IMR-90 (cell line): ENCODE data around the gene FOXN3. TPM values are rescaled to one million over a fixed set of nuclear protein-coding genes. Genes with fewer than 3 reads are reported as not detected.

Source experiments
- ATAC-seq: fragments of 200-7000 bp; cut with Tn5 transposase; 2 replicates; pipeline ENCODE4 v1.9.1; 2020; ENCODE audit warnings: low read depth, mild to moderate bottlenecking, moderate library complexity
- BruUV-seq: library from RNA; stranded (reverse); fragments of 400-500 nt; replicated peaks from 2 replicates; lab custom pipeline; 2021; lab: Mats Ljungman, UMichigan
- CTCF ChIA-PET: fragments of 300-600 bp; formaldehyde crosslinking; extraction: SDS; loops from one replicate; lab custom pipeline; 2021; ENCODE audit warnings: antibody characterized with exemption; lab: Yijun Ruan, JAX
- POLR2A ChIA-PET: fragments of 300-600 bp; sonication (Branson Sonifier 250); formaldehyde crosslinking; loops from one replicate; lab custom pipeline; 2022; ENCODE audit warnings: antibody characterized with exemption; ENCODE audit not compliant: unreplicated experiment; lab: Charles Lee
- DNase-seq: peaks from one replicate; pipeline ENCODE4 v3.0.0; 2013
- H2AFZ ChIP-seq: replicated peaks from 2 replicates; pipeline ENCODE3; 2013; ENCODE audit warnings: low read length, mild to moderate bottlenecking; ENCODE audit not compliant: poor library complexity
- H2AK5ac ChIP-seq: 2 replicates; pipeline ENCODE4 v1.6.1; 2013; ENCODE audit warnings: low read depth, low read length, inconsistent platforms
- H2AK9ac ChIP-seq: replicated peaks from 2 replicates; pipeline ENCODE3; 2013; ENCODE audit warnings: mild to moderate bottlenecking, low read depth, low read length, moderate library complexity; ENCODE audit not compliant: poor library complexity
- H2BK120ac ChIP-seq: 2 replicates; pipeline ENCODE4 v1.6.1; 2013; ENCODE audit warnings: low read depth, low read length, inconsistent platforms
- H2BK15ac ChIP-seq: 3 replicates; pipeline ENCODE4 v1.6.1; 2013; ENCODE audit warnings: low read depth, low read length, inconsistent platforms
- H2BK20ac ChIP-seq: 2 replicates; pipeline ENCODE4 v1.6.1; 2013; ENCODE audit warnings: low read depth, mild to moderate bottlenecking, inconsistent platforms, low read length, moderate library complexity
- H2BK5ac ChIP-seq: 2 replicates; pipeline ENCODE4 v1.6.1; 2013; ENCODE audit warnings: mild to moderate bottlenecking, low read depth, low read length, inconsistent platforms; ENCODE audit not compliant: poor library complexity, severe bottlenecking
- H3K14ac ChIP-seq: replicated peaks from 2 replicates; pipeline ENCODE4 v1.6.1; 2013; ENCODE audit warnings: low read depth, low read length, inconsistent platforms
- H3K18ac ChIP-seq: 2 replicates; pipeline ENCODE4 v1.6.1; 2013; ENCODE audit warnings: low read depth, low read length, control low read depth
- H3K23ac ChIP-seq: 2 replicates; pipeline ENCODE4 v1.6.1; 2013; ENCODE audit warnings: low read depth, low read length, inconsistent platforms
- H3K27ac ChIP-seq: 2 replicates; pipeline ENCODE4 v1.5.1; 2013; ENCODE audit warnings: mild to moderate bottlenecking, control low read depth, low read length; ENCODE audit not compliant: insufficient read depth
- H3K27me3 ChIP-seq: 2 replicates; pipeline ENCODE4 v1.6.1; 2013; ENCODE audit warnings: low read length; ENCODE audit not compliant: control insufficient read depth, insufficient read depth
- H3K36me3 ChIP-seq: 2 replicates; pipeline ENCODE4 v1.6.1; 2013; ENCODE audit warnings: low read length, mixed read lengths; ENCODE audit not compliant: control insufficient read depth, insufficient read depth
- H3K4ac ChIP-seq: 2 replicates; pipeline ENCODE4 v1.6.1; 2013; ENCODE audit warnings: low read depth, low read length, inconsistent platforms
- H3K4me1 ChIP-seq: 2 replicates; pipeline ENCODE4 v1.6.1; 2013; ENCODE audit warnings: low read length, mixed read lengths; ENCODE audit not compliant: control insufficient read depth, insufficient read depth
- H3K4me2 ChIP-seq: 2 replicates; pipeline ENCODE4 v1.6.1; 2013; ENCODE audit warnings: low read depth, mild to moderate bottlenecking, control low read depth, low read length, moderate library complexity
- H3K4me3 ChIP-seq: 2 replicates; pipeline ENCODE4 v1.5.1; 2013; ENCODE audit warnings: low read depth, mild to moderate bottlenecking, control low read depth, low read length, moderate library complexity; ENCODE audit not compliant: insufficient read depth
- H3K56ac ChIP-seq: 2 replicates; pipeline ENCODE4 v1.6.1; 2013; ENCODE audit warnings: low read length, inconsistent platforms; ENCODE audit not compliant: insufficient read depth; ENCODE audit errors: extremely low read depth
- H3K79me1 ChIP-seq, 2 experiments: 2 replicates each; pipeline ENCODE4 v1.6.1; 2013; ENCODE audit warnings: low read length in 2 of 2, inconsistent platforms in 1 of 2, low read depth in 1 of 2
- H3K9ac ChIP-seq: 2 replicates; pipeline ENCODE4 v1.6.1; 2013; ENCODE audit warnings: low read depth, low read length, control low read depth
- H3K9me1 ChIP-seq: 2 replicates; pipeline ENCODE4 v1.6.1; 2013; ENCODE audit warnings: low read length, inconsistent platforms; ENCODE audit not compliant: insufficient read depth
- H3K9me3 ChIP-seq: 2 replicates; pipeline ENCODE4 v1.6.1; 2013; ENCODE audit warnings: low read length; ENCODE audit not compliant: control insufficient read depth, insufficient read depth
- H4K20me1 ChIP-seq: 2 replicates; pipeline ENCODE4 v1.6.1; 2013; ENCODE audit warnings: low read length, inconsistent platforms; ENCODE audit not compliant: insufficient read depth
- H4K5ac ChIP-seq: 2 replicates; pipeline ENCODE4 v1.6.1; 2013; ENCODE audit warnings: mild to moderate bottlenecking, low read depth, low read length, control low read depth
- H4K8ac ChIP-seq, 2 experiments: 2 replicates each; pipeline ENCODE4 v1.6.1; 2013; ENCODE audit warnings: low read depth in 2 of 2, low read length in 2 of 2, control low read depth in 1 of 2, inconsistent platforms in 1 of 2
- H4K91ac ChIP-seq: 2 replicates; pipeline ENCODE4 v1.6.1; 2013; ENCODE audit warnings: low read depth, low read length, inconsistent platforms; ENCODE audit not compliant: insufficient read depth
- BHLHE40 ChIP-seq: fragments of 150-350 bp; IDR thresholded peaks from 2 replicates; pipeline ENCODE4 v1.6.1; 2016; ENCODE audit warnings: mild to moderate bottlenecking, low read depth, low read length
- CHD1 ChIP-seq: IDR thresholded peaks from 2 replicates; pipeline ENCODE4 v1.6.1; 2012; ENCODE audit warnings: low read depth, low read length, improper control_type of control experiment
- FOS ChIP-seq: fragments of 150-350 bp; IDR thresholded peaks from 2 replicates; pipeline ENCODE4 v1.6.1; 2016; ENCODE audit warnings: low read depth, low read length
- MAFK ChIP-seq: IDR thresholded peaks from 2 replicates; pipeline ENCODE4 v1.6.1; 2012; ENCODE audit warnings: low read depth, low read length, improper control_type of control experiment
- MXI1 ChIP-seq: IDR thresholded peaks from 2 replicates; pipeline ENCODE4 v1.6.1; 2012; ENCODE audit warnings: low read depth, mild to moderate bottlenecking, low read length, moderate library complexity, borderline replicate concordance
- NFE2L2 ChIP-seq: fragments of 150-350 bp; IDR thresholded peaks from 2 replicates; pipeline ENCODE4 v1.6.1; 2016; ENCODE audit warnings: low read depth, mild to moderate bottlenecking, low read length
- POLR2A ChIP-seq: IDR thresholded peaks from 2 replicates; pipeline ENCODE4 v1.6.1; 2012; ENCODE audit warnings: mild to moderate bottlenecking, low read depth, low read length
- RAD21 ChIP-seq: IDR thresholded peaks from 2 replicates; pipeline ENCODE4 v1.6.1; 2012; ENCODE audit warnings: low read length, improper control_type of control experiment
- RCOR1 ChIP-seq: IDR thresholded peaks from 2 replicates; pipeline ENCODE4 v1.6.1; 2012; ENCODE audit warnings: mild to moderate bottlenecking, low read length, improper control_type of control experiment; ENCODE audit not compliant: insufficient replicate concordance
- SMC3 ChIP-seq: fragments of 150-350 bp; IDR thresholded peaks from 2 replicates; pipeline ENCODE4 v1.6.1; 2016; ENCODE audit warnings: low read depth, mild to moderate bottlenecking, antibody characterized with exemption, low read length, moderate library complexity
- WGBS, 2 experiments: methylation state at CpG; one replicate each; pipeline versions ENCODE4 v1.1.5 to v1.1.7; 2013; ENCODE audit warnings: missing lambda C conversion rate in 2 of 2; ENCODE audit not compliant: insufficient read length in 1 of 2; ENCODE audit errors: extremely low coverage in 2 of 2; 5-methylcytosine and 5-hydroxymethylcytosine counted together
- dilution Hi-C: fragments of 300-500 bp; cut with HindIII; formaldehyde crosslinking; loops from one replicate; pipeline ENCODE4 v1.14.3; 2018; ENCODE audit warnings: low sequenced_read_pairs; ENCODE audit not compliant: unreplicated experiment
- in situ Hi-C: fragments of 300-500 bp; cut with MboI; formaldehyde crosslinking; loops from 3 replicates; pipeline ENCODE4 v1.14.3; 2019; ENCODE audit warnings: low sequenced_read_pairs, inconsistent platforms, mixed read lengths
- intact Hi-C: fragments of 100-400 bp; cut with micrococcal nuclease; formaldehyde crosslinking; loops from 2 replicates; pipeline ENCODE4 v1.10.0; 2022
- polyA plus RNA-seq, 3 experiments: library from polyadenylated mRNA; depleted of rRNA; stranded (reverse); fragments of >200 nt; gene quantifications; 2 replicates each; pipeline ENCODE4 v1.2.3, GENCODE V29; 2012; ENCODE audit warnings: low replicate concordance in 1 of 3
- total RNA-seq: library from RNA; depleted of rRNA; stranded (reverse); fragments of >200 nt; gene quantifications from 2 replicates; pipeline ENCODE4 v1.2.3, GENCODE V29; 2012
- TF ChIP-seq, protein P1 (sequence below): fragments of 150-350 bp; IDR thresholded peaks from 2 replicates; pipeline ENCODE4 v1.6.1; 2016; ENCODE audit warnings: low read depth, mild to moderate bottlenecking, low read length, moderate library complexity, borderline replicate concordance
- TF ChIP-seq, protein P2 (sequence below): fragments of 150-350 bp; IDR thresholded peaks from 2 replicates; pipeline ENCODE4 v1.6.1; 2017; ENCODE audit warnings: mild to moderate bottlenecking, antibody characterized with exemption, low read length, low read depth

Gene FOXN3
- total and polyA plus RNA-seq, 2 of the 4 experiments (the other 2 are of a cell fraction) = 22.6 to 33.7 TPM

- no peak overlapping the region for H3K56ac ChIP-seq
- H3K27ac ChIP-seq = no peak overlapping the region
- H4K5ac ChIP-seq = no peak overlapping the region
- no peak overlapping the region for H3K4me2 ChIP-seq
- H3K9ac ChIP-seq = no peak overlapping the region
- H3K9me3 ChIP-seq = no peaks in the 10 kb centered on the region
- H3K36me3 ChIP-seq = peaks cover 16% of the 10 kb centered on the region
- DNase-seq (no peak), ATAC-seq (no peak)
- H3K23ac ChIP-seq = no peak overlapping the region
- no peak overlapping the region for H2AFZ ChIP-seq
- H3K4ac ChIP-seq = no peak overlapping the region; the same call in 1 of the 2 replicates
- no peak overlapping the region for H3K18ac ChIP-seq
- no peak overlapping the region for H3K4me3 ChIP-seq
- no peaks in the 10 kb centered on the region for H3K27me3 ChIP-seq
- dilution Hi-C loops = no loop called here
- ChIA-PET CTCF (interaction anchor here (0.5 to 0.7 kb wide), 3 partner anchors 70 to 549 kb away, joined by 3 read pairs; no protein-coding TSS in a partner anchor), POLR2A (no interaction called here)
- WGBS, 2 experiments = 94% methylated on average over 2 of the region's 3 CpGs; no CpG with 5 or more reads in 1 of the 2 experiments
- peaks cover 21% of the 10 kb centered on the region for H3K9me1 ChIP-seq
- H3K79me1 ChIP-seq = peaks cover 45 to 92% of the 10 kb centered on the region in 2 experiments
- intact Hi-C loops = no loop called here
- no peak overlapping the region for H4K91ac ChIP-seq
- H4K8ac ChIP-seq = no peak overlapping the region
- peaks cover 9% of the 10 kb centered on the region for H3K4me1 ChIP-seq
- no peak overlapping the region for H2AK5ac ChIP-seq
- no peak overlapping the region for H2BK20ac ChIP-seq
- BruUV-seq = no TSS peak
- no peak overlapping the region for H2BK15ac ChIP-seq
- H2BK5ac ChIP-seq = no peak overlapping the region
- TF ChIP-seq, protein P1, sequence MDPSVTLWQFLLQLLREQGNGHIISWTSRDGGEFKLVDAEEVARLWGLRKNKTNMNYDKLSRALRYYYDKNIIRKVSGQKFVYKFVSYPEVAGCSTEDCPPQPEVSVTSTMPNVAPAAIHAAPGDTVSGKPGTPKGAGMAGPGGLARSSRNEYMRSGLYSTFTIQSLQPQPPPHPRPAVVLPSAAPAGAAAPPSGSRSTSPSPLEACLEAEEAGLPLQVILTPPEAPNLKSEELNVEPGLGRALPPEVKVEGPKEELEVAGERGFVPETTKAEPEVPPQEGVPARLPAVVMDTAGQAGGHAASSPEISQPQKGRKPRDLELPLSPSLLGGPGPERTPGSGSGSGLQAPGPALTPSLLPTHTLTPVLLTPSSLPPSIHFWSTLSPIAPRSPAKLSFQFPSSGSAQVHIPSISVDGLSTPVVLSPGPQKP = no peak
- TF ChIP-seq SMC3 = no peak
- TF ChIP-seq RCOR1 = no peak
- no peak for TF ChIP-seq RAD21
- TF ChIP-seq CHD1 = no peak
- TF ChIP-seq, protein P2, sequence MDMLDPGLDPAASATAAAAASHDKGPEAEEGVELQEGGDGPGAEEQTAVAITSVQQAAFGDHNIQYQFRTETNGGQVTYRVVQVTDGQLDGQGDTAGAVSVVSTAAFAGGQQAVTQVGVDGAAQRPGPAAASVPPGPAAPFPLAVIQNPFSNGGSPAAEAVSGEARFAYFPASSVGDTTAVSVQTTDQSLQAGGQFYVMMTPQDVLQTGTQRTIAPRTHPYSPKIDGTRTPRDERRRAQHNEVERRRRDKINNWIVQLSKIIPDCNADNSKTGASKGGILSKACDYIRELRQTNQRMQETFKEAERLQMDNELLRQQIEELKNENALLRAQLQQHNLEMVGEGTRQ = no peak
- TF ChIP-seq MAFK = no peak
- no peak for TF ChIP-seq FOS
- TF ChIP-seq NFE2L2 = no peak
- no peak for TF ChIP-seq MXI1
- no peak for TF ChIP-seq BHLHE40
- TF ChIP-seq POLR2A = no peak
- H2BK120ac ChIP-seq = no peak overlapping the region
- in situ Hi-C loops = no loop called here
- no peak overlapping the region for H3K14ac ChIP-seq
- no peak overlapping the region for H2AK9ac ChIP-seq
- peaks cover 76% of the 10 kb centered on the region for H4K20me1 ChIP-seq
These were observed 14.7 kb downstream of the FOXN3 start for GRCh38 chr14:89402363-89402762.
